ENCODE measurements around the gene CHRNA4. TPM values are rescaled to one million over a fixed set of nuclear protein-coding genes. Genes with fewer than 3 reads are reported as not detected.

The CHRNA4 gene
- total RNA-seq, 2 donors from 2014 or later = 0.46 TPM; not detected in 1

GRCh38 chr20:63327231-63327745, 33.9 kb downstream of the CHRNA4 start:
- Histone ChIP-seq H3K4me3 (ENCODE audit: low read length) (no peak overlapping the region), H3K4me1 (ENCODE audit: control insufficient read depth, insufficient read depth, low read length) (no peaks in the 10 kb centered on the region), H3K36me3 (ENCODE audit: control insufficient read depth, insufficient read depth, low read length) (no peaks in the 10 kb centered on the region), H3K27me3 (ENCODE audit: control insufficient read depth, insufficient read depth, low read length, poor library complexity, severe bottlenecking) (peaks cover 7% of the 10 kb centered on the region), H3K9me3 (ENCODE audit: control insufficient read depth, low read length) (peaks cover 5% of the 10 kb centered on the region), H3K9ac (ENCODE audit: extremely low read depth, low read length, poor library complexity, severe bottlenecking) (no peak overlapping the region), H3K27ac (ENCODE audit: low read depth, low read length) (no peak overlapping the region)
- no peak overlapping the region for H3K27ac Mint-ChIP-seq
- H3K4me1 Mint-ChIP-seq = no peaks in the 10 kb centered on the region
- no peaks in the 10 kb centered on the region for H3K36me3 Mint-ChIP-seq (ENCODE audit: low read depth)
- H3K9me3 Mint-ChIP-seq = peaks cover 12% of the 10 kb centered on the region
- TF ChIP-seq, protein P1, sequence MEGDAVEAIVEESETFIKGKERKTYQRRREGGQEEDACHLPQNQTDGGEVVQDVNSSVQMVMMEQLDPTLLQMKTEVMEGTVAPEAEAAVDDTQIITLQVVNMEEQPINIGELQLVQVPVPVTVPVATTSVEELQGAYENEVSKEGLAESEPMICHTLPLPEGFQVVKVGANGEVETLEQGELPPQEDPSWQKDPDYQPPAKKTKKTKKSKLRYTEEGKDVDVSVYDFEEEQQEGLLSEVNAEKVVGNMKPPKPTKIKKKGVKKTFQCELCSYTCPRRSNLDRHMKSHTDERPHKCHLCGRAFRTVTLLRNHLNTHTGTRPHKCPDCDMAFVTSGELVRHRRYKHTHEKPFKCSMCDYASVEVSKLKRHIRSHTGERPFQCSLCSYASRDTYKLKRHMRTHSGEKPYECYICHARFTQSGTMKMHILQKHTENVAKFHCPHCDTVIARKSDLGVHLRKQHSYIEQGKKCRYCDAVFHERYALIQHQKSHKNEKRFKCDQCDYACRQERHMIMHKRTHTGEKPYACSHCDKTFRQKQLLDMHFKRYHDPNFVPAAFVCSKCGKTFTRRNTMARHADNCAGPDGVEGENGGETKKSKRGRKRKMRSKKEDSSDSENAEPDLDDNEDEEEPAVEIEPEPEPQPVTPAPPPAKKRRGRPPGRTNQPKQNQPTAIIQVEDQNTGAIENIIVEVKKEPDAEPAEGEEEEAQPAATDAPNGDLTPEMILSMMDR (conservative IDR thresholded peaks at IDR 0.05) = no peak
- no peaks in the 10 kb centered on the region for H3K27me3 Mint-ChIP-seq (ENCODE audit: insufficient read depth)
- no peak overlapping the region for H3K4me3 Mint-ChIP-seq
- WGBS, 2 experiments (ENCODE audit: insufficient coverage in 1 of 2, insufficient read length in 1 of 2) = 85 to 93% methylated on average over 4 to 6 of the region's 8 CpGs
- DNase-seq = no peak

DNA sequence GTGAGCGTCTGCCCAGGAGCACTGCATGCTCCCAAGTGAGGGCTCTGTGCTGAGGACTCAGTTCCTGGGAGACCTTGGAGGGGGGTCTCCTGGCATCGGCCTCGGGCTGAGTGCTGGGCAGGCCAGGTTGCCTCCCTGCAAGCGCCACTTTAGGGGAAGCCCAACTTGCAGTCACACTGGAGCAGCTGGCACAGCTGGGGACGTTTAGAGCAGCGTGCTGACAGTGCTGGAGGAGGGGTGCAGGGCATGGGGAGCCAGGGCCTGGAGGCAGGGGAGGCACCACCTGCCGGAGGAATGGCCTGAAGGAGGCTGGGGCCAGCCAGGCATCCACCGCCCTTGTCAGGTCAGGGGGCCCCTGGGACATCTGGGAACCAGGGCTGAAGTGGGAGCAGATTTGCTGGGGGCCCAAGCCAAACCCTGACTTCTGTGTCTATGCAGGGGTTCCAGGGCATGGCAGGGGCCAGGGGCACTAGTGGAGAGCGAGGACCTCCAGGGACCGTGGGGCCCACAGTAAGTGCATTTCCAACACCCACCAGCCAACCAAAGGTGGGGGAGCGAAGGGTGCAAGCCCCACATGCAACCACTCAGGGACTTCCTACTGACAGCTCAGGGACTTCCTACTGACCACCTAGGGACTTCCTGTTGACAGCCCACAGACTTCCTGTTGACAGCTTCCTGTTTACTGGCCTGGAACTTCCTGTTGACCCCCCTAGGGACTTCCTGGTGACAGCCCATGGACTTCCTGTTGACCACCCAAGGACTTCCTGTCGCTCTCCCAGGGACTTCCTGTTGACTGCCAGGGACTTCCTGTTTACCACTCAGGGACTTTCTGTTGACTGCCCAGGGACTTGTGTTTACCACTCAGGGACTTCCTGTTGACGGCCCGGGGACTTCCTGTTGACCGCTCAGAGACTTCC, 34.6 kb downstream of the CHRNA4 start:
- Mint-ChIP-seq H3K36me3 (ENCODE audit: low read depth) (no peaks in the 10 kb centered on the region), H3K4me1 (no peaks in the 10 kb centered on the region), H3K27me3 (ENCODE audit: insufficient read depth) (no peaks in the 10 kb centered on the region), H3K9me3 (peaks cover 5% of the 10 kb centered on the region), H3K27ac (no peak overlapping the region), H3K4me3 (no peak overlapping the region)
- no peak overlapping the region for H3K4me3 ChIP-seq (ENCODE audit: low read length)
- no peak overlapping the region for H3K27ac ChIP-seq (ENCODE audit: low read depth, low read length)
- TF ChIP-seq, protein P1 (conservative IDR thresholded peaks at IDR 0.05) = no peak
- 87 to 89% methylated on average over 12 to 15 of the region's 15 CpGs for WGBS, 2 experiments (ENCODE audit: insufficient coverage in 1 of 2, insufficient read length in 1 of 2)
- H3K9me3 ChIP-seq (ENCODE audit: control insufficient read depth, low read length) = peaks cover 5% of the 10 kb centered on the region
- peaks cover 7% of the 10 kb centered on the region for H3K27me3 ChIP-seq (ENCODE audit: control insufficient read depth, insufficient read depth, low read length, poor library complexity, severe bottlenecking)
- no peak overlapping the region for H3K9ac ChIP-seq (ENCODE audit: extremely low read depth, low read length, poor library complexity, severe bottlenecking)
- H3K36me3 ChIP-seq (ENCODE audit: control insufficient read depth, insufficient read depth, low read length) = no peaks in the 10 kb centered on the region
- H3K4me1 ChIP-seq (ENCODE audit: control insufficient read depth, insufficient read depth, low read length) = no peaks in the 10 kb centered on the region
- no peak for DNase-seq

DNA sequence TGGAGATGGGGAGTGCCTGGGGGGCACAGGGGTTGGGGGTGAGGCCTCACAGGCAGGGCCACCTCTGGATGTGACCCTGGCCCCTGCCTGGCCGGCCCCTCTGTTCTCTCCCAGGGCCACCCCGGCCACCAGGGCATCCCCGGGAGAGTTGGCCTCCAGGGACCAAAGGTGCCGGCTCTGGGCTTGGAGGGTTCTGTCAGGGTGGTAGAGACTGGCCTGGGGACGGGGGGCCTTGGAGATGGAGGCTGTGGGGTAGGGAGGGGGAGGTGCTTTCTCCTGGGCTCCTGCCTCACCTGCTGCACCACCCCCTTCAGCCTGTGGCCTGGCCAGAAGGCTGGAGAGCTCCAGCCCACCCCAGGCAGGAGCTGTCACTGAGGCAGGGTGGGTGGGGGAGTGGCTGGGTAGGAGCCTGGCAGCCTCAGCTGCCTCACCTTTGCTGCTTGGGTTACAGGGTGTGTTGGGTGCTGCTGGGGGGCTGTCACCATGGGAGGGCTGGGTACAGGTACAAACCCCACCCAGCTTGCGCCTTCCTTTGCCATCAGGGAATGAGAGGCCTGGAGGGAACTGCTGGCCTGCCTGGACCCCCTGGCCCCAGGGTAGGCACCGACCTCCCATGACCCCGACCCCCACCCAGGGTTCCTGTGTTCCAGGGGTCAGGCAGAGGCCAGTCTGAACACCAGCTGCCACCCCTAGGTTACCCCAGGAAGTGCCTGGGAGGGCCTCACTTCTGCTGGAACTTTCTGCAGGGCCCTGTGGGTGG, 35.4 kb downstream of the CHRNA4 start:
- Histone ChIP-seq H3K9me3 (ENCODE audit: control insufficient read depth, low read length) (peaks cover 5% of the 10 kb centered on the region), H3K36me3 (ENCODE audit: control insufficient read depth, insufficient read depth, low read length) (no peaks in the 10 kb centered on the region), H3K27ac (ENCODE audit: low read depth, low read length) (no peak overlapping the region), H3K4me1 (ENCODE audit: control insufficient read depth, insufficient read depth, low read length) (no peaks in the 10 kb centered on the region), H3K4me3 (ENCODE audit: low read length) (no peak overlapping the region), H3K27me3 (ENCODE audit: control insufficient read depth, insufficient read depth, low read length, poor library complexity, severe bottlenecking) (peaks cover 7% of the 10 kb centered on the region), H3K9ac (ENCODE audit: extremely low read depth, low read length, poor library complexity, severe bottlenecking) (no peak overlapping the region)
- Mint-ChIP-seq H3K36me3 (ENCODE audit: low read depth) (no peaks in the 10 kb centered on the region), H3K27ac (no peak overlapping the region), H3K9me3 (peaks cover 4% of the 10 kb centered on the region), H3K4me3 (no peak overlapping the region), H3K27me3 (ENCODE audit: insufficient read depth) (no peaks in the 10 kb centered on the region), H3K4me1 (no peaks in the 10 kb centered on the region)
- WGBS, 2 experiments (ENCODE audit: insufficient coverage in 1 of 2, insufficient read length in 1 of 2) = 85 to 95% methylated on average over 5 to 8 of the region's 8 CpGs
- TF ChIP-seq, protein P1 (conservative IDR thresholded peaks at IDR 0.05) = no peak
- no peak for DNase-seq
